GM12892 (cell line): ENCODE measurements around the gene TNFSF9.
A peak's percentile ranks its signal among the peaks of the same experiment; 100 is the strongest.

Experiments used
- POLR2A ChIP-seq: IDR thresholded peaks from 2 replicates; pipeline ENCODE4 v1.6.1; 2011; ENCODE audit warnings: low read depth, low read length, control low read depth
- POLR2AphosphoS5 ChIP-seq: IDR thresholded peaks from 2 replicates; pipeline ENCODE4 v1.6.1; 2011; ENCODE audit warnings: low read depth, low read length, control low read depth
- TAF1 ChIP-seq: IDR thresholded peaks from 2 replicates; pipeline ENCODE4 v1.6.1; 2011; ENCODE audit warnings: low read depth, mild to moderate bottlenecking, control low read depth, low read length, borderline replicate concordance

- TF ChIP-seq POLR2A (no peak), POLR2AphosphoS5 (peak; percentile 41), TAF1 (no peak)
Observed at GRCh38 chr19:6540918-6541689, 10.3 kb downstream of the TNFSF9 start.
